GM19351 (cell line): ENCODE data around the gene P2RX1.
"Not testable (repeated sequence)": the region's sequence is repeated elsewhere in the genome, so short reads cannot be mapped to it uniquely, and the experiment has no call there.

Experiments
- ATAC-seq: cut with Tn5 transposase; IDR thresholded peaks from one replicate; pipeline ENCODE4 v1.9.1; 2021; ENCODE audit warnings: mild to moderate bottlenecking, moderate library complexity; ENCODE audit not compliant: unreplicated experiment

Gene P2RX1

GRCh38 chr17:3952186-3952585 lies 35.9 kb upstream of the P2RX1 start:
- no peak for ATAC-seq

DNA sequence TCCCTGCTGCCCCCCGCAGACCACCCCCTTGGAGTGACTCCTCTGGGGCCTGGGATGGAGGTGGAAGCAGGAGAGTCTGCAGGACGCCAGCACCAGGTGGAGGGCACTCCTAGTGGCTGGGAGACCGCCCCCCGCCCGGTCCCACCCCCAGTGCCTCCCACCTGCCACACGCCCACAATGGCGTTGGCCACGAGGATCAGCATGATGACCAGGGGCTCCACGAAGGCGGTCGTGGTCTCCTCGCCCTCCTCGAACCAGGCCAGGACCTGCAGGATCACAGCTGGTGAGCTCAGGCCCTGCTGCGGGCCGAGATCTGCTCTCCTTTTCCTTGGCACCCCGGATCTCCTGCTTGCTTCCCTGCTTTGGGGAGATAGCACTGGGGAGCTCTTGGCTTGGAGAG lies 35.2 kb upstream of the P2RX1 start:
- ATAC-seq = no peak

DNA sequence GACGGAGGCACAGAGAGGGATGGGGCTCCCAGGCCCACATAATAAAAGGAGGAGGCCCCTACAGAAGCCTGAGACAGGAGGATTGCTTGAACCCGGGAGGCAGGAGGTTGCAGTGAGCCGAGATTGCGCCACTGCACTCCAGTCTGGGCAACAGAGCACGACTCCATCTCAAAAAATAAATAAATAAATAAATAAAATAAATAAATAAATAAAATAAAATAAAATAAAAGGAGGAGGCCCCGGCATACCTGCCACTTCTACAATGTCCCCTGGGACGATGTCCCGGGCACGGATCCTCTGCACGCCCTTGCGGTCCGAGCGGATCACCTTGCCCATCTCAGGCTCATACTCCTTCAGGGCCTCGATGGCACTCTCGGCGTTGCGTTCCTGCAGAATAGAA lies 34.7 kb upstream of the P2RX1 start:
- ATAC-seq = no peak

DNA sequence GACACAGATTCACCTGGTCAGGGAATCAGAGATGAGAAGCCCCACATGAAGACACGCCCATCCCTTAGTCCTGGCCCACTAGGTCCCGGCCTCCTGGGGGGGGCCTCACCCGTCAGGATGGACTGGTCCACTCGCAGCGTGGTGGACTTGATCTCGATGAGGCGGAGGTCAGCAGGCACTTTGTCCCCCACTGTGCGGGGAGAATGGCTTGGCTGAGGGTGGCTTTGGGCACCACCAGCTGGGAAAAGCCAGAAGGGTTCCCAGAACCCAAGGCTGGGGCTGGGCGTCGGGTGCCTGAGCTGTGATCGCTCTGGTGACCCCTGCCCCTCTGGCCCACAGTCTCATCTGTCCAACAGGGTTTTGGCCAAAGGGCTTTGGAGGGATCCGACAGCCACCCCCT lies 34.3 kb upstream of the P2RX1 start:
- ATAC-seq = no peak

- ATAC-seq = no peak
Measured at GRCh38 chr17:3949418-3949817, 33.2 kb upstream of the P2RX1 start.

GRCh38 chr17:3948551-3948950 lies 32.3 kb upstream of the P2RX1 start:
- ATAC-seq = not testable (repeated sequence)

GRCh38 chr17:3947318-3947810 lies 31.1 kb upstream of the P2RX1 start:
- no peak for ATAC-seq

GRCh38 chr17:3946711-3947235 lies 30.5 kb upstream of the P2RX1 start:
- ATAC-seq = no peak

- ATAC-seq = no peak
Measured at GRCh38 chr17:3944485-3945388, 28.5 kb upstream of the P2RX1 start.

- no peak for ATAC-seq
Measured at GRCh38 chr17:3943240-3943891, 27.1 kb upstream of the P2RX1 start.

GRCh38 chr17:3940965-3941698 lies 24.9 kb upstream of the P2RX1 start:
- no peak for ATAC-seq

DNA sequence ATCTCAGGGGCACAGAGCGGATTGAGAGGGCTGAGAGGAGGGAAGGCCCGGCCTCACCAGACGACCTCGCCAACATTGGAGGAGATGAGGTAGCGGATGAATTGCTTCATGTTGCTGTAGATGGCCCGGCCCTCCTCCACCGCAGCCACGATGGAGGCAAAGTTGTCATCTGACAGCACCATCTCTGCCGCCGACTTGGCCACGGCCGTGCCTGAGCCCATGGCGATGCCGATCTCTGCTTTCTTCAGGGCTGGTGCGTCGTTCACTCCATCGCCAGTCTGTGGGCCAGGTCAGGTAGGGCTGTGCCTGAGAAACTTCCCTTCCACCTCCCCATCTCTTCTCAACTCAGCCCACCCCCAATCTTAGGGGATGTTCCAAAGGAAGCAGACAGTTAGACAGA lies 21.1 kb upstream of the P2RX1 start:
- no peak for ATAC-seq

DNA sequence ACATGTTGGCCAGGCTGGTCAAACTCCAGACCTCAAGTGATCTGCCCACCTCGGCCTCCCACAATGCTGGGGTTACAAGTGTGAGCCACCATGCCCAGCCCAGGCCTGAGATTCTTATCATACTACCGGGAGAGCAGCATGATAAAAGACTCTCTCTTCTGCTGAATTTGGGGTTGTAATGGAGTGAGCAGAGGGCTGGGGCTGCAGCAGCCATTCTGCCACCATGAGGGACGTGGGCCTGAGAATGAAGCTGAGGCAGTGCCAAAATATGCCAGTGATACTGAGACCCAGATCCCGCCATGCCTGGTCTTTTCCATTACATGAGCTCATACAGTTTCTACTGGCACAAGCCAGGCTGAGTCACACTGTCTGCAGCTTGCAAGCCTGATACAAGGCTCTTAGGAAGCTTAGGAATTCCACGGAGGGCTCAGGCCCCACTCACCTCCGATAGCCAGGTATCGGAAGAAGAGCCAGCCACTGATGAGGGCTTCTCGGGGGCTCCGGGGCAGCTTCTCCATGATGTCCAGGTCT lies 19.6 kb upstream of the P2RX1 start:
- ATAC-seq = no peak

- ATAC-seq = no peak
Measured at GRCh38 chr17:3935140-3935542, 18.9 kb upstream of the P2RX1 start.

- no peak for ATAC-seq
Measured at GRCh38 chr17:3929764-3930163, 13.5 kb upstream of the P2RX1 start.

DNA sequence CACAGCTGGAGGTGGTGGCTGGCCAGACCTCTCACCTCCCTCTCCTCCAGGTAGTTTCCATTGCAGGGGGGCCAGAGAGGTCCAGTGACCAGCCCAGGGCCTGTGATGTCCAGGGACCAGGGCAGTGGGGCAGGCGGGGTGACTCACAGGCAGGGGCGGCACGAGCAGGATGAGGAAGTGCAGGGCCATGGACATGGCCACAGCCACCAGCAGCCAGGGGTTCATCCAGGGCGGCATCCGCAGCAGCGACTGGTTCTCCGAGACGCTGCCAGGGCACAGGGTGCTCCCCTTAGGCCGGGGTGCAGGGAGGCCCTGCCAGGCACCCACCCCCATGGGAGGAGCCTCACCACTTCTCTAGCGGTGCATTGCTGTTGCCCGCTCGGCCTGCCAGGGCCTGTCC lies 12.9 kb upstream of the P2RX1 start:
- ATAC-seq = no peak

- ATAC-seq = no peak
Measured at GRCh38 chr17:3928406-3928805, 12.1 kb upstream of the P2RX1 start.

GRCh38 chr17:3927628-3928340 lies 11.5 kb upstream of the P2RX1 start:
- no peak for ATAC-seq

GRCh38 chr17:3926860-3927627 lies 10.8 kb upstream of the P2RX1 start:
- ATAC-seq = no peak
